Esophagus squamous epithelium (tissue), 4 donors: ENCODE results near the gene CFAP410.

Experiments used
- POLR2A ChIP-seq, 4 donors: fragments of 450-650 bp; IDR thresholded peaks; one replicate each; pipeline ENCODE4 v1.6.1; 2017; ENCODE audit warnings: antibody characterized with exemption in 4 of 4, mild to moderate bottlenecking in 4 of 4, moderate library complexity in 3 of 4
- TF ChIP-seq, protein P1 (sequence below), 6 experiments: fragments of 450-650 bp in 4 of 6; fragments of 200-600 bp in 2 of 6; sonication (generic) in 2 of 6; IDR thresholded peaks; one replicate each; pipeline ENCODE4 v1.5.1; 2016 to 2019; ENCODE audit warnings: antibody characterized with exemption in 6 of 6, mild to moderate bottlenecking in 4 of 6, moderate library complexity in 4 of 6

- TF ChIP-seq, protein P1, sequence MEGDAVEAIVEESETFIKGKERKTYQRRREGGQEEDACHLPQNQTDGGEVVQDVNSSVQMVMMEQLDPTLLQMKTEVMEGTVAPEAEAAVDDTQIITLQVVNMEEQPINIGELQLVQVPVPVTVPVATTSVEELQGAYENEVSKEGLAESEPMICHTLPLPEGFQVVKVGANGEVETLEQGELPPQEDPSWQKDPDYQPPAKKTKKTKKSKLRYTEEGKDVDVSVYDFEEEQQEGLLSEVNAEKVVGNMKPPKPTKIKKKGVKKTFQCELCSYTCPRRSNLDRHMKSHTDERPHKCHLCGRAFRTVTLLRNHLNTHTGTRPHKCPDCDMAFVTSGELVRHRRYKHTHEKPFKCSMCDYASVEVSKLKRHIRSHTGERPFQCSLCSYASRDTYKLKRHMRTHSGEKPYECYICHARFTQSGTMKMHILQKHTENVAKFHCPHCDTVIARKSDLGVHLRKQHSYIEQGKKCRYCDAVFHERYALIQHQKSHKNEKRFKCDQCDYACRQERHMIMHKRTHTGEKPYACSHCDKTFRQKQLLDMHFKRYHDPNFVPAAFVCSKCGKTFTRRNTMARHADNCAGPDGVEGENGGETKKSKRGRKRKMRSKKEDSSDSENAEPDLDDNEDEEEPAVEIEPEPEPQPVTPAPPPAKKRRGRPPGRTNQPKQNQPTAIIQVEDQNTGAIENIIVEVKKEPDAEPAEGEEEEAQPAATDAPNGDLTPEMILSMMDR (IDR thresholded peaks at IDR 0.05): no peak
- TF ChIP-seq POLR2A (IDR thresholded peaks at IDR 0.05): no peak
Observed at GRCh38 chr21:44321846-44322450, 17.2 kb downstream of the CFAP410 start.
